SK-N-SH (cell line): ENCODE data around the gene MRRF.

ENCODE experiments used
- SIN3A ChIP-seq: IDR thresholded peaks from 2 replicates; pipeline ENCODE4 v1.6.1; 2012; ENCODE audit warnings: low read depth, mild to moderate bottlenecking, low read length, moderate library complexity, borderline replicate concordance
- TCF12 ChIP-seq: IDR thresholded peaks from 2 replicates; pipeline ENCODE4 v1.4.0; 2012
- YY1 ChIP-seq: IDR thresholded peaks from 2 replicates; pipeline ENCODE4 v1.4.0; 2012; ENCODE audit warnings: low read depth, mild to moderate bottlenecking

DNA sequence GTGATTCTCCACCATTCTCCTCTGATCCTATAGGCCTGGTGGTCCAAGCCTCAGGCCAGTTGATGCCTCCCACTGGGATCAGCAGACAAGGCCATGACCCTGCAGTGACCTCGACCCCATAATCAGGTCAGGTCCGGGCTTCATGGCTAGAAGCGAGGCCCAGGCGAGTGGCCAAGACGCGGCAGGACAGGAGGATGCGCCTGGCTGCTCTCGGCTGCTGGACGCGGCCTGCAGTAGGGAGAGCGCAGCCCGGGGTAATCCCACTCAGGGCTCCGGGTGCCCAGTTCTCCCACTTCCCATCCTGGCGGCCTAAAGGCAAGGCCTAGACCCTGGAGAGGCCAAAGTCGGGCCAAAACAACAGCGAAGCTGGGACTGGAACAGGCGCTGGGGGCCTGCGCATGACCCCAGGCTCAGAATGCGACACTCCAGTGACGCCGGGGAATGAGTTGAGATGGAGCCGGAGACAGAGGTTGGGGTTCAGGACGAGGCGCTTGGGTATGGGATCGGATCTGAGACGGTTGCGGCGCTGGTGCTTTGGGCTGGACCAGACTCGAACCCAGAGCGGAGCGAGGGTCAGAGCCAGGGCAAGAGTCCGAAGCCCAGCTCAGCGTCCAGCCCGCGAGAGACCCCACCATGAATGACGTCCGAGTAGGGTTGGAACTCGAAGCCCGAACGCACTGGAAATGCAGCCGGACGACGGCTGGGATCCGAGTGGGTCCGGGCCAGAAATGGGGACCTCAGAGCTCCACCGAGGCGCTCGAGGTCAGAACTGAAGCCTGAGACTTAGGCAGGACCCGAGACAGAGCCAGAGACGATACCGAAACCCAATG, 39.2 kb upstream of the MRRF start:
- TF ChIP-seq SIN3A (no peak), YY1 (no peak), TCF12 (no peak)
